Neuronal stem cell (in vitro differentiated cells): ENCODE data around the gene SORCS2.
A peak's percentile ranks its signal among the peaks of the same experiment; 100 is the strongest.

Source experiments
- DNase-seq: peaks from one replicate; pipeline ENCODE4 v3.0.0-alpha.2; 2013; ENCODE audit warnings: low spot score
- H2AFZ ChIP-seq: one replicate; pipeline ENCODE4 v1.6.1; 2013; ENCODE audit warnings: mild to moderate bottlenecking, low read length, inconsistent platforms
- H2AK5ac ChIP-seq: 2 replicates; pipeline ENCODE4 v1.6.1; 2013; ENCODE audit warnings: low read depth, mild to moderate bottlenecking, inconsistent platforms, low read length, moderate library complexity, mixed read lengths
- H2BK120ac ChIP-seq: 2 replicates; pipeline ENCODE4 v1.6.1; 2013; ENCODE audit warnings: low read depth, mild to moderate bottlenecking, inconsistent platforms, low read length, moderate library complexity, mixed read lengths
- H2BK12ac ChIP-seq: one replicate; pipeline ENCODE4 v1.6.1; 2013; ENCODE audit warnings: low read length, inconsistent platforms
- H2BK15ac ChIP-seq: 2 replicates; pipeline ENCODE4 v1.6.1; 2013; ENCODE audit warnings: mild to moderate bottlenecking, low read length, inconsistent platforms, mixed read lengths
- H2BK5ac ChIP-seq: one replicate; pipeline ENCODE4 v1.6.1; 2013; ENCODE audit warnings: inconsistent platforms, mild to moderate bottlenecking, low read length, moderate library complexity
- H3K14ac ChIP-seq: one replicate; pipeline ENCODE4 v1.6.1; 2013; ENCODE audit warnings: low read length, inconsistent platforms
- H3K18ac ChIP-seq: 2 replicates; pipeline ENCODE4 v1.6.1; 2013; ENCODE audit warnings: low read length, inconsistent platforms
- H3K23ac ChIP-seq: 2 replicates; pipeline ENCODE4 v1.6.1; 2013; ENCODE audit warnings: low read depth, mild to moderate bottlenecking, mixed read lengths, low read length, inconsistent platforms; ENCODE audit not compliant: poor library complexity
- H3K27ac ChIP-seq: replicated peaks from 3 replicates; pipeline ENCODE4 v1.5.1; 2013; ENCODE audit warnings: low read length, inconsistent platforms
- H3K27me3 ChIP-seq, 3 experiments: 2 replicates each; pipeline ENCODE4 v1.6.1; 2013; ENCODE audit warnings: low read length in 3 of 3, mild to moderate bottlenecking in 2 of 3, inconsistent platforms in 1 of 3, low read depth in 1 of 3, mixed read lengths in 1 of 3, moderate library complexity in 1 of 3; ENCODE audit not compliant: control insufficient read depth in 3 of 3, insufficient read depth in 3 of 3
- H3K36me3 ChIP-seq, 2 donors: replicated peaks in 1 of 2; 2 replicates each; pipeline ENCODE4 v1.6.1; 2013; ENCODE audit warnings: low read length in 2 of 2; ENCODE audit not compliant: control insufficient read depth in 2 of 2, insufficient read depth in 2 of 2
- H3K4ac ChIP-seq: 2 replicates; pipeline ENCODE4 v1.6.1; 2013; ENCODE audit warnings: inconsistent platforms, mild to moderate bottlenecking, low read length, moderate library complexity
- H3K4me1 ChIP-seq, 2 donors: 1 replicate in 1 of 2; 2 replicates in 1 of 2; pipeline ENCODE4 v1.6.1; 2013; ENCODE audit warnings: low read length in 2 of 2, low read depth in 1 of 2; ENCODE audit not compliant: control insufficient read depth in 2 of 2, insufficient read depth in 1 of 2
- H3K4me2 ChIP-seq: one replicate; pipeline ENCODE4 v1.6.1; 2013; ENCODE audit warnings: mild to moderate bottlenecking, low read length, inconsistent platforms; ENCODE audit not compliant: insufficient read depth, poor library complexity, severe bottlenecking
- H3K4me3 ChIP-seq, 2 donors: 2 replicates each; pipeline ENCODE4 v1.5.1; 2013; ENCODE audit warnings: low read length in 2 of 2, mild to moderate bottlenecking in 2 of 2, inconsistent platforms in 1 of 2, moderate library complexity in 1 of 2
- H3K79me1 ChIP-seq: one replicate; pipeline ENCODE4 v1.6.1; 2013; ENCODE audit warnings: low read depth, mild to moderate bottlenecking, inconsistent platforms, low read length, moderate library complexity
- H3K9ac ChIP-seq: one replicate; pipeline ENCODE4 v1.6.1; 2013; ENCODE audit warnings: mild to moderate bottlenecking, low read depth, low read length, inconsistent platforms; ENCODE audit not compliant: poor library complexity
- H3K9me3 ChIP-seq, 2 donors: replicated peaks in 1 of 2; 2 replicates each; pipeline versions ENCODE3 to v1.6.1; 2013; ENCODE audit warnings: low read length in 2 of 2, mild to moderate bottlenecking in 2 of 2, inconsistent platforms in 1 of 2, low read depth in 1 of 2, mixed read lengths in 1 of 2, moderate library complexity in 1 of 2; ENCODE audit not compliant: control insufficient read depth in 2 of 2, insufficient read depth in 1 of 2
- H4K8ac ChIP-seq: one replicate; pipeline ENCODE4 v1.6.1; 2013; ENCODE audit warnings: low read depth, mild to moderate bottlenecking, inconsistent platforms, low read length, moderate library complexity
- H4K91ac ChIP-seq: one replicate; pipeline ENCODE4 v1.6.1; 2013; ENCODE audit warnings: low read length, low read depth, mild to moderate bottlenecking, inconsistent platforms; ENCODE audit not compliant: poor library complexity
- WGBS, 2 donors: extraction: QIAGEN DNeasy Blood & Tissue Kit; methylation state at CpG; one replicate each; pipeline ENCODE4 v1.1.7; 2013; ENCODE audit warnings: missing lambda C conversion rate in 2 of 2, mixed read lengths in 1 of 2; ENCODE audit not compliant: insufficient read length in 2 of 2, insufficient replicate concordance in 1 of 2; ENCODE audit errors: extremely low coverage in 2 of 2; 5-methylcytosine and 5-hydroxymethylcytosine counted together

The SORCS2 gene

GRCh38 chr4:7739077-7739917 is 547.0 kb downstream of the SORCS2 start:
- H2BK12ac ChIP-seq: peak overlapping the region; percentile 92
- no peak overlapping the region for H3K4ac ChIP-seq
- no peak overlapping the region for H3K23ac ChIP-seq
- no peaks in the 10 kb centered on the region for H3K4me1 ChIP-seq
- no peak for DNase-seq
- no peak overlapping the region for H2BK5ac ChIP-seq
- no peaks in the 10 kb centered on the region for H3K9me3 ChIP-seq
- H2AK5ac ChIP-seq: peak overlapping the region; percentile 25
- H2BK15ac ChIP-seq: peak overlapping the region; percentile 35
- H2AFZ ChIP-seq: no peak overlapping the region
- H3K18ac ChIP-seq: peak overlapping the region; percentile 69
- H3K4me3 ChIP-seq: no peak overlapping the region
- H3K36me3 ChIP-seq: no peaks in the 10 kb centered on the region
- no peak overlapping the region for H3K9ac ChIP-seq
- WGBS, 2 donors: no CpG with 5 or more reads among the region's 37 CpGs
- H3K27me3 ChIP-seq: peaks cover 0 to 11% (median 0%) of the 10 kb centered on the region in 3 experiments
- H2BK120ac ChIP-seq: no peak overlapping the region
- no peak overlapping the region for H4K91ac ChIP-seq
- no peak overlapping the region for H3K4me2 ChIP-seq
- no peaks in the 10 kb centered on the region for H3K79me1 ChIP-seq
- no peak overlapping the region for H3K27ac ChIP-seq
- H3K14ac ChIP-seq: no peak overlapping the region
- no peak overlapping the region for H4K8ac ChIP-seq

- Histone ChIP-seq H3K4ac (no peak overlapping the region), H3K27me3 (peaks cover 0 to 9% (median 0%) of the 10 kb centered on the region in 3 experiments), H3K36me3 (no peaks in the 10 kb centered on the region)
Observed at GRCh38 chr4:7739918-7740865, 547.9 kb downstream of the SORCS2 start.

GRCh38 chr4:7740866-7741525 is 548.7 kb downstream of the SORCS2 start:
- H2BK12ac ChIP-seq: no peak overlapping the region
- H3K36me3 ChIP-seq: no peaks in the 10 kb centered on the region
- H3K9me3 ChIP-seq: no peaks in the 10 kb centered on the region
- H2BK120ac ChIP-seq: peak overlapping the region; percentile 72
- peak overlapping the region; percentile 89 for H2AK5ac ChIP-seq
- no peak overlapping the region for H2AFZ ChIP-seq
- peaks cover 0 to 3% (median 0%) of the 10 kb centered on the region in 3 experiments for H3K27me3 ChIP-seq
- no peak overlapping the region for H3K14ac ChIP-seq
- no peak overlapping the region for H2BK5ac ChIP-seq
- no peak overlapping the region for H4K8ac ChIP-seq
- H3K4me1 ChIP-seq: no peaks in the 10 kb centered on the region
- no peak overlapping the region for H3K23ac ChIP-seq
- no peak overlapping the region for H3K27ac ChIP-seq
- peak overlapping the region; percentile 76 for H2BK15ac ChIP-seq
- peak overlapping the region; percentile 60 for H3K18ac ChIP-seq
- no peaks in the 10 kb centered on the region for H3K79me1 ChIP-seq
- no peak overlapping the region for H3K9ac ChIP-seq
- H3K4me2 ChIP-seq: no peak overlapping the region
- H3K4ac ChIP-seq: no peak overlapping the region
- H3K4me3 ChIP-seq: no peak overlapping the region
- no peak for DNase-seq
- WGBS, 2 donors: no CpG with 5 or more reads among the region's 19 CpGs
- H4K91ac ChIP-seq: no peak overlapping the region

More at GRCh38 chr4:7739918-7740865, 547.9 kb downstream of the SORCS2 start:
- H2BK15ac ChIP-seq: peak overlapping the region; percentile 76
- H2AFZ ChIP-seq: no peak overlapping the region
- no peak overlapping the region for H3K14ac ChIP-seq
- no CpG with 5 or more reads among the region's 45 CpGs for WGBS, 2 donors
- H2BK12ac ChIP-seq: no peak overlapping the region
- peak overlapping the region; percentile 61 for H3K23ac ChIP-seq
- H3K4me1 ChIP-seq: no peaks in the 10 kb centered on the region
- H3K18ac ChIP-seq: peak overlapping the region; percentile 84
- H3K9ac ChIP-seq: no peak overlapping the region
- DNase-seq: no peak
- no peak overlapping the region for H3K4me3 ChIP-seq
- peak overlapping the region; percentile 25 for H2AK5ac ChIP-seq
- H3K79me1 ChIP-seq: no peaks in the 10 kb centered on the region
- H4K91ac ChIP-seq: no peak overlapping the region
- no peaks in the 10 kb centered on the region for H3K9me3 ChIP-seq
- H2BK5ac ChIP-seq: no peak overlapping the region
- no peak overlapping the region for H4K8ac ChIP-seq
- H3K27ac ChIP-seq: no peak overlapping the region
- no peak overlapping the region for H3K4me2 ChIP-seq
- H2BK120ac ChIP-seq: no peak overlapping the region
